DOHH2 (cell line): ENCODE measurements around the gene DAZAP1.
"Not testable (repeated sequence)": the region's sequence is repeated elsewhere in the genome, so short reads cannot be mapped to it uniquely, and the experiment has no call there.

ENCODE experiments used
- H3F3A ChIP-seq: fragments of 200-600 bp; sonication (generic), shearing (Covaris generic); 2 replicates; pipeline ENCODE4 v1.6.0; 2016; ENCODE audit warnings: antibody characterized with exemption, mild to moderate bottlenecking; ENCODE audit not compliant: control insufficient read depth, insufficient read depth
- H3K27ac ChIP-seq: fragments of 200-600 bp; sonication (generic); 2 replicates; pipeline ENCODE4 v1.5.1; 2014; ENCODE audit warnings: low read depth, mild to moderate bottlenecking, low read length, moderate library complexity
- H3K27me3 ChIP-seq: fragments of 200-600 bp; sonication (generic); 2 replicates; pipeline ENCODE4 v1.6.1; 2014; ENCODE audit warnings: mild to moderate bottlenecking, low read length, mixed read lengths; ENCODE audit not compliant: control insufficient read depth
- H3K36me3 ChIP-seq: fragments of 200-600 bp; sonication (generic); 2 replicates; pipeline ENCODE4 v1.6.1; 2014; ENCODE audit warnings: mild to moderate bottlenecking, low read length, moderate library complexity, mixed read lengths; ENCODE audit not compliant: control insufficient read depth
- H3K4me1 ChIP-seq: fragments of 200-600 bp; sonication (generic); 2 replicates; pipeline ENCODE4 v1.6.1; 2014; ENCODE audit warnings: mild to moderate bottlenecking, low read length, mixed read lengths; ENCODE audit not compliant: control insufficient read depth
- H3K4me2 ChIP-seq: fragments of 200-600 bp; sonication (generic); 2 replicates; pipeline ENCODE4 v1.6.0; 2014; ENCODE audit warnings: mild to moderate bottlenecking, low read length, moderate library complexity
- H3K4me3 ChIP-seq: fragments of 200-600 bp; sonication (generic); 2 replicates; pipeline ENCODE4 v1.5.1; 2014; ENCODE audit warnings: mild to moderate bottlenecking, low read length, mixed read lengths
- H3K79me2 ChIP-seq: fragments of 200-600 bp; sonication (generic); 2 replicates; pipeline ENCODE4 v1.6.1; 2014; ENCODE audit warnings: mild to moderate bottlenecking, low read length, mixed read lengths; ENCODE audit not compliant: control insufficient read depth
- H3K9me2 ChIP-seq: fragments of 200-600 bp; sonication (generic); replicated peaks from 2 replicates; pipeline ENCODE4 v1.6.1; 2014; ENCODE audit warnings: mild to moderate bottlenecking, low read length, mixed read lengths; ENCODE audit not compliant: control insufficient read depth
- H3K9me3 ChIP-seq: fragments of 200-600 bp; sonication (generic); 2 replicates; pipeline ENCODE4 v1.6.1; 2014; ENCODE audit warnings: antibody characterized with exemption, low read length, mixed read lengths; ENCODE audit not compliant: control insufficient read depth, insufficient read depth
- H4K20me1 ChIP-seq: fragments of 200-600 bp; sonication (generic); 2 replicates; pipeline ENCODE4 v1.6.0; 2014; ENCODE audit warnings: low read depth, mild to moderate bottlenecking, antibody characterized with exemption, low read length, moderate library complexity; ENCODE audit not compliant: control insufficient read depth, insufficient read depth
- EZH2phosphoT487 ChIP-seq: fragments of 200-600 bp; sonication (generic); IDR thresholded peaks from 2 replicates; pipeline ENCODE4 v1.6.1; 2017; ENCODE audit warnings: borderline replicate concordance, mild to moderate bottlenecking, antibody characterized with exemption, low read length, moderate library complexity, mixed read lengths
- TF ChIP-seq, protein P1 (sequence below): fragments of 200-600 bp; sonication (generic); IDR thresholded peaks from one replicate; pipeline ENCODE4 v1.5.1; 2014; ENCODE audit warnings: antibody characterized with exemption, mild to moderate bottlenecking, low read depth, low read length; ENCODE audit not compliant: poor library complexity, severe bottlenecking

DAZAP1 gene

DNA sequence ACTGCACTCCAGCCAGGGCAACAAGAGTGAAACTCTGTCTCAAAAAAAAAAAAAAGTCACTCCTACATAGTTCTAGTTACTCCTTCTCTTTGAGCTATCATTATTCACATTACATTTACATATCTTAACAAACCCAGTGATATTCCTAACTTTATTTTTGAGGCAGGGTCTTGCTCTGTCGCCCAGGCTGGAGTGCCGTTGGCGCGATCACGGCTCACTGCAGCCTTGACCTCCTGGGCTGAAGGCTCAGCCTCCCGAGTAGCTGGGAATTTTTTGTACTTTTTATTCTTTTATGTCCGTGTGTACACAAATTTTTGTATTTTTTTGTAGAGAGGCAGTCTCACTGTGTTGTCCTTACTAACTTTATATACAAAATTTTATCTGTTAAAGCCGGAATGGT is 30.2 kb downstream of the DAZAP1 start:
- TF ChIP-seq EZH2phosphoT487, result no peak
- TF ChIP-seq, protein P1, sequence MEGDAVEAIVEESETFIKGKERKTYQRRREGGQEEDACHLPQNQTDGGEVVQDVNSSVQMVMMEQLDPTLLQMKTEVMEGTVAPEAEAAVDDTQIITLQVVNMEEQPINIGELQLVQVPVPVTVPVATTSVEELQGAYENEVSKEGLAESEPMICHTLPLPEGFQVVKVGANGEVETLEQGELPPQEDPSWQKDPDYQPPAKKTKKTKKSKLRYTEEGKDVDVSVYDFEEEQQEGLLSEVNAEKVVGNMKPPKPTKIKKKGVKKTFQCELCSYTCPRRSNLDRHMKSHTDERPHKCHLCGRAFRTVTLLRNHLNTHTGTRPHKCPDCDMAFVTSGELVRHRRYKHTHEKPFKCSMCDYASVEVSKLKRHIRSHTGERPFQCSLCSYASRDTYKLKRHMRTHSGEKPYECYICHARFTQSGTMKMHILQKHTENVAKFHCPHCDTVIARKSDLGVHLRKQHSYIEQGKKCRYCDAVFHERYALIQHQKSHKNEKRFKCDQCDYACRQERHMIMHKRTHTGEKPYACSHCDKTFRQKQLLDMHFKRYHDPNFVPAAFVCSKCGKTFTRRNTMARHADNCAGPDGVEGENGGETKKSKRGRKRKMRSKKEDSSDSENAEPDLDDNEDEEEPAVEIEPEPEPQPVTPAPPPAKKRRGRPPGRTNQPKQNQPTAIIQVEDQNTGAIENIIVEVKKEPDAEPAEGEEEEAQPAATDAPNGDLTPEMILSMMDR, result no peak
- Histone ChIP-seq H3F3A (peaks cover 48% of the 10 kb centered on the region), H3K9me2 (no peaks in the 10 kb centered on the region), H3K79me2 (peaks cover 35% of the 10 kb centered on the region), H3K4me2 (peak overlapping the region; percentile 87), H3K27ac (peak overlapping the region; percentile 25), H3K9me3 (no peaks in the 10 kb centered on the region), H3K4me1 (peaks cover 45% of the 10 kb centered on the region), H4K20me1 (peaks cover 19% of the 10 kb centered on the region), H3K27me3 (no peaks in the 10 kb centered on the region), H3K36me3 (peaks cover 67% of the 10 kb centered on the region), H3K4me3 (peak overlapping the region; percentile 94)

DNA sequence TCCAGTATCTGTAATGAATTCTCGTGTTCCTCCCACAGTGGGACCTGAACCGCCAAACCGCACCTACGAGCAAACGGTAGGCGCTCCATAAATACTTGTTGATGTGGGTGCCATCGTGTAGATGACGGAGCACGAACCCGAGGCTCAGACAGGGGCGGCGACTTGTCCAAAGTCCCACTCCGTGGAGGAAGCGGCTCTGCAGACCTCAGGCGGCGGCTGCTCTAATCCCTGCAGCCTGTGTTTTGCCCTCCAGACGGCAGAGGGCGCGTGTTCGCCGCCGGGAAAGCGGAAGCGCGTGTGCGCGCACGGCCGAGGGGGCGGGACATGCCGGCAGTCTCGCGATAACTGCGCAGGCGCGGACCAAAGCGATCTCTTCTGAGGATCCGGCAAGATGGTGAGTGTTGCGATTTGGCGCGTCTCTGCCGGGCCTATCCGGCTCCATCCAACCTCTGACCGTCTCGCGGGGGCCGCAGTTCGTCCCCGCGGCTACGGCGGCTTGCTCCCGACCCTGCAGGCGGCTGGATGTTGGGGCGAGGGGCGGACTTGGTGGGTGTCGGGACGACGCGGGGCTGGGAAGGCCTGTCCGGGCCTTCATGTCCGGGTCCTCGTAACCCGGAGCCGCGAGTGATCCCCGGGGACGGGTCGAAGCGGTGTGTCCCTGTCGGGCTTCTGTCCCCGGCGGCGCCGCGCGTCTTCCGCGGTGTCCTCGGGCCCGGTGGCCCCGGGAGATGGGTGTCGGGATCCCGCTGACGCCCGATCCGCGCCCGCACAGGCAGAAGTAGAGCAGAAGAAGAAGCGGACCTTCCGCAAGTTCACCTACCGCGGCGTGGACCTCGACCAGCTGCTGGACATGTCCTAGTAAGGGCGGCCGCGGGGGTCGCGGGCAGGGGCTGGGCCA is 30.9 kb downstream of the DAZAP1 start, which contains the start of gene RPS15:
RPS15 (plus strand) TSS at position 362 of the 898 bp plus-strand sequence; CDS start at position 392, 30 bp downstream.
- Histone ChIP-seq H3K4me2 (peak within 1 kb of the TSS; percentile 87), H3K27me3 (no peaks in the 10 kb centered on the region), H4K20me1 (peaks cover 19% of the 10 kb centered on the region), H3K36me3 (peaks cover 63% of the 10 kb centered on the region), H3K27ac (peak within 1 kb of the TSS; percentile 79), H3K9me2 (no peaks in the 10 kb centered on the region), H3K79me2 (peaks cover 35% of the 10 kb centered on the region), H3K4me3 (peak within 1 kb of the TSS; percentile 94), H3K9me3 (no peaks in the 10 kb centered on the region), H3F3A (peaks cover 54% of the 10 kb centered on the region), H3K4me1 (peaks cover 52% of the 10 kb centered on the region)
- TF ChIP-seq EZH2phosphoT487, result no peak
- TF ChIP-seq, protein P1, result peak; percentile 90

DNA sequence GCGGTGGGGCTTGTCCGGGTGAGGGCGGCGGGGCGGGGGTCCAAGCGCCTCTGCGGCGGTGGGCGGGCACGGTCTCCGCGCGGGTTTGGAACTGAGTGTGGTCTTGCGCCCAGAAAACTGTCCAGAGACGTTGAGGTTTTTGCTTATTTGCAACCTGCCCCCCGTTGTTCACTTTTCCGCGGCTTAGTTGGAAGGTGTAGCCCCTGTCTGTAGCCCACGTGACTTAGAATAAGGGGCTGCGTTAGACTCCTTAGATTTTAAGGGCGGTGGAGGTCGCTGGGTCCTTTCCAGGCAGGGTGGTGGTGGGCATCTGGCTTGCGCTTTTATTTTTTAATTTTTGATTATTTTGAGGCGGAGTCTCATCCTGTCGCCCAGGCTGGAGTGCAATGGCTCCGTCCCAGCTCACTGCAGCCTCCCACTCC is 31.6 kb downstream of the DAZAP1 start:
- Histone ChIP-seq H3K4me3 (peak overlapping the region; percentile 94), H3K36me3 (peaks cover 57% of the 10 kb centered on the region), H3K27me3 (no peaks in the 10 kb centered on the region), H3K4me2 (peak overlapping the region; percentile 87), H4K20me1 (peaks cover 19% of the 10 kb centered on the region), H3K79me2 (peaks cover 35% of the 10 kb centered on the region), H3K27ac (peak overlapping the region; percentile 79), H3K9me2 (no peaks in the 10 kb centered on the region), H3K4me1 (peaks cover 58% of the 10 kb centered on the region), H3K9me3 (no peaks in the 10 kb centered on the region), H3F3A (peaks cover 58% of the 10 kb centered on the region)
- TF ChIP-seq EZH2phosphoT487, result no peak
- TF ChIP-seq, protein P1, result no peak

DNA sequence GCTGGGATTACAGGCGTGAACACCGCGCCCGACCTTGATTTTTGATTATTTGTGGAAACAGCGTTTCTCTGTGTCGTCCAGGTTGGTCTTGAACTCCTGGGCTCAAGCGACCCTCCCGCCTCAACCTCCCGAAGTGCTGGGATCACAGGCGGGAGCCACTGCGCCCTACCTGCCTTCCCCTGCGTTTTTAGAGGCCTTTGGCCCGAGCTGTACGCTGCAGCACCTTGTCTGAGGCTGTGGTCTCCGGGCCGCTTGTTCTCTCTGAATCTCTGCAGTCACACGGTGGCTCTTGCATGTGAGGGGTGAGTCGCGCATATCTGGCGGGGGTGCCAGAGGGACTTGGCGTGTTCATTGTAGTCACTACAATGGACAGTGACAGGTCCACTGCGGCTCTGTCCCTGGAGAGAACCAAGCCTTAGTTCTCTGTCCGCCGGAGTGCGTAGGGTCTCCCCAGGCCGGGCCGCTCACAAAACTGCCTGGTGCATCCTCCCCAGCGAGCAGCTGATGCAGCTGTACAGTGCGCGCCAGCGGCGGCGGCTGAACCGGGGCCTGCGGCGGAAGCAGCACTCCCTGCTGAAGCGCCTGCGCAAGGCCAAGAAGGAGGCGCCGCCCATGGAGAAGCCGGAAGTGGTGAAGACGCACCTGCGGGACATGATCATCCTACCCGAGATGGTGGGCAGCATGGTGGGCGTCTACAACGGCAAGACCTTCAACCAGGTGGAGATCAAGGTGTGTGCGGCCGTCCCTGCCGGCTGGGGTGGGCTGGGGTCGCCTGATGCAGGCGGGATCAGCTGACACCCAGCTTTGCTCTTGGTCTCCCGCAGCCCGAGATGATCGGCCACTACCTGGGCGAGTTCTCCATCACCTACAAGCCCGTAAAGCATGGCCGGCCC is 32.4 kb downstream of the DAZAP1 start:
- peaks cover 51% of the 10 kb centered on the region for H3K36me3 ChIP-seq
- peak overlapping the region; percentile 94 for H3K4me3 ChIP-seq
- H3K9me2 ChIP-seq, H3K27me3 ChIP-seq, H3K9me3 ChIP-seq: not testable (repeated sequence)
- peak overlapping the region; percentile 79 for H3K27ac ChIP-seq
- peaks cover 19% of the 10 kb centered on the region for H4K20me1 ChIP-seq
- H3F3A ChIP-seq, result peaks cover 67% of the 10 kb centered on the region
- peaks cover 66% of the 10 kb centered on the region for H3K4me1 ChIP-seq
- H3K4me2 ChIP-seq, result peak overlapping the region; percentile 87
- peaks cover 35% of the 10 kb centered on the region for H3K79me2 ChIP-seq
